Gastrocnemius medialis (tissue), 4 donors: ENCODE results near the gene NPTXR. TPM values are rescaled to one million over a fixed set of nuclear protein-coding genes. Genes with fewer than 3 reads are reported as not detected.

Source experiments
- ATAC-seq, 2 donors: fragments of 150-250 bp; one replicate each; pipeline ENCODE4 v1.9.1; 2016
- DNase-seq, 2 donors: peaks; one replicate each; pipeline ENCODE4 v3.0.0-alpha.2; 2019
- H3K27ac ChIP-seq, 4 donors: fragments of 200-600 bp; sonication (generic); 1 replicate in 1 of 4; 2 replicates in 3 of 4; pipeline ENCODE4 v1.5.1; 2016 to 2018; ENCODE audit warnings: mild to moderate bottlenecking in 2 of 4, moderate library complexity in 1 of 4
- H3K27me3 ChIP-seq, 3 donors: fragments of 200-600 bp; sonication (generic) in 2 of 3; 1 replicate in 1 of 3; 2 replicates in 2 of 3; pipeline versions ENCODE4 v1.5.1 to v1.6.0; 2016 to 2019; ENCODE audit warnings: mild to moderate bottlenecking in 1 of 3, moderate library complexity in 1 of 3
- H3K36me3 ChIP-seq, 2 donors: fragments of 200-600 bp; sonication (generic) in 1 of 2; one replicate each; pipeline ENCODE4 v1.5.1; 2017 to 2018
- H3K4me1 ChIP-seq, 2 donors: fragments of 200-600 bp; sonication (generic) in 1 of 2; one replicate each; pipeline ENCODE4 v1.5.1; 2016 to 2017; ENCODE audit warnings: mild to moderate bottlenecking in 2 of 2
- H3K4me3 ChIP-seq, 4 donors: fragments of 200-600 bp; sonication (generic) in 3 of 4; 1 replicate in 1 of 4; 2 replicates in 3 of 4; pipeline ENCODE4 v1.5.1; 2016 to 2019; ENCODE audit warnings: mild to moderate bottlenecking in 2 of 4
- H3K9me3 ChIP-seq, 3 donors: fragments of 200-600 bp; sonication (generic) in 2 of 3; 1 replicate in 1 of 3; 2 replicates in 2 of 3; pipeline ENCODE4 v1.5.1; 2016 to 2019
- POLR2A ChIP-seq, 2 donors: fragments of 450-650 bp; IDR thresholded peaks; one replicate each; pipeline ENCODE4 v1.6.1; 2017; ENCODE audit warnings: antibody characterized with exemption in 2 of 2, mild to moderate bottlenecking in 2 of 2, moderate library complexity in 2 of 2
- in situ Hi-C, 4 donors: fragments of 200-750 bp; cut with MboI; loops; one replicate each; pipeline versions ENCODE4 v1.15.0 to v1.8.0; 2017; ENCODE audit warnings: low sequenced_read_pairs in 4 of 4
- intact Hi-C: fragments of 100-400 bp; cut with DNase I; formaldehyde crosslinking; loops from one replicate; pipeline ENCODE4 v1.15.1; 2023; ENCODE audit warnings: low total_unique reads
- total RNA-seq, 4 donors: library from RNA; depleted of rRNA; stranded (reverse); fragments of >200 nt; gene quantifications; one replicate each; pipeline versions ENCODE4 v1.1.0 to v1.2.3, GENCODE V29; 2016
- TF ChIP-seq, protein P1 (sequence below), 5 experiments: fragments of 450-650 bp in 3 of 5; fragments of 200-600 bp in 2 of 5; sonication (generic) in 2 of 5; IDR thresholded peaks in 4 of 5; conservative IDR thresholded peaks in 1 of 5; 1 replicate in 4 of 5; 2 replicates in 1 of 5; pipeline ENCODE4 v1.5.1; 2016 to 2019; ENCODE audit warnings: antibody characterized with exemption in 5 of 5, mild to moderate bottlenecking in 3 of 5, moderate library complexity in 3 of 5

NPTXR gene
- total RNA-seq, 4 donors from 2014 or later = 0.25 to 5.0 (median 0.73) TPM

DNA sequence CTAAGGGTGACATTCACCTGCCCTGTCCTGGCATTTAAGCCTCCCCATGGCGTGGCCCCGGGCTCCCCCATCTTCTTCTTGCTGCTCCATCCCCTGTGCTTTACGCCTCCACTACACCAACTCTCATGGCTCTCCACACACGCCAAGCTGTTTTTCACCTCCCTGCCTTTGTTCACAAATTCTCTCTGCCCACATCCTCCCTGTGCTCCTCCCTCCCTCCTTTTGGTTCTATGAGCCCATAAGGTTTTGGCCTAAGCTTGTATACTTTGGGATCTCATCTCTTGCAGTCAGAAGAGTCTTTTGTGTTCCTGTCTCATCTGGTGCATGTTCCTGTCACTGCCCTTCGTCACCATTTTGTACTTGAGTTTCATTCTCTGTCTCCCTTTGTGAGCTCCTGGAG, 45.3 kb downstream of the NPTXR start:
- DNase-seq = no peak
- peaks cover 7 to 23% (median 12%) of the 10 kb centered on the region in 3 donors for H3K27me3 ChIP-seq
- H3K27ac ChIP-seq = no peak overlapping the region
- peaks cover 4 to 12% of the 10 kb centered on the region in 2 donors for H3K4me1 ChIP-seq
- in situ Hi-C loops = no loop called here
- intact Hi-C loops = no loop called here
- no peaks in the 10 kb centered on the region for H3K36me3 ChIP-seq
- no peaks in the 10 kb centered on the region for H3K9me3 ChIP-seq
- no peak overlapping the region for H3K4me3 ChIP-seq
- no peak for ATAC-seq
- no peak for TF ChIP-seq POLR2A (IDR thresholded peaks at IDR 0.05)

DNA sequence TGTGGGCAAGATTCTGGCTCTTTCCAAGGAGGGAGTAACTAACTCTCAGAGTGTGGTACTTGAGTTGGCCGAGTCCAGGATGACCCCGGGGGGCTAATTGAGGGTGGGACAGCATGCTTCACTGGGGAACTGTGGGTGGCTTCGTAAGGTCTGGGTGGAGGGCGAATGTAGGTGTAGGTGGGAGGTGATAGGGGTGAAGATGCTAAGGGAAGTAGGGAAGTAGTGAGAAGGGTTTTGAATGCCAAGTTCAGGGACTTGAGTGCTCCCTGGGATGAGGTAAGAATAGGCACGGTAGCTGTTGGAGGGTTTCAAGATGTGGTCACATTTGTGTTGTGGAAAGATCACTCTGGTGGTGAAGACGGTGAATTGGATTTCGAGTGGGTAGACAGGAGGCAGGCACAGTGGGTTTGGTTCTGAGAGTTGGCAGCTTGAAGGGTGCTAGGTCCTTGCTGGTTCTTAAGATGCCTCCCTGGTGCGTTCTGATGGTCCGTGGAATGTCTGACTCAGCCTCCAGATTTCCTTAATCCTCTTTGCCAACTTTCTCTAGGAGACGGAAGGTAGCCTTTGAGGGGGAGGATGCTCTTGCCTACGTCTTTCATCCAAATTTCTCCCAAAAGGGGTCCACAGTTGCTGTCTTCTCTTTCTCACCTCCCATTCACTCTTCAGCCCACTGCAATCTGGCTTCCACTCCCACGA, 47.4 kb downstream of the NPTXR start:
- H3K27me3 ChIP-seq = peaks cover 3 to 19% (median 4%) of the 10 kb centered on the region in 3 donors
- intact Hi-C loops (no loop called here), in situ Hi-C loops (no loop called here)
- H3K36me3 ChIP-seq = no peaks in the 10 kb centered on the region
- TF ChIP-seq POLR2A (IDR thresholded peaks at IDR 0.05) = no peak
- TF ChIP-seq, protein P1, sequence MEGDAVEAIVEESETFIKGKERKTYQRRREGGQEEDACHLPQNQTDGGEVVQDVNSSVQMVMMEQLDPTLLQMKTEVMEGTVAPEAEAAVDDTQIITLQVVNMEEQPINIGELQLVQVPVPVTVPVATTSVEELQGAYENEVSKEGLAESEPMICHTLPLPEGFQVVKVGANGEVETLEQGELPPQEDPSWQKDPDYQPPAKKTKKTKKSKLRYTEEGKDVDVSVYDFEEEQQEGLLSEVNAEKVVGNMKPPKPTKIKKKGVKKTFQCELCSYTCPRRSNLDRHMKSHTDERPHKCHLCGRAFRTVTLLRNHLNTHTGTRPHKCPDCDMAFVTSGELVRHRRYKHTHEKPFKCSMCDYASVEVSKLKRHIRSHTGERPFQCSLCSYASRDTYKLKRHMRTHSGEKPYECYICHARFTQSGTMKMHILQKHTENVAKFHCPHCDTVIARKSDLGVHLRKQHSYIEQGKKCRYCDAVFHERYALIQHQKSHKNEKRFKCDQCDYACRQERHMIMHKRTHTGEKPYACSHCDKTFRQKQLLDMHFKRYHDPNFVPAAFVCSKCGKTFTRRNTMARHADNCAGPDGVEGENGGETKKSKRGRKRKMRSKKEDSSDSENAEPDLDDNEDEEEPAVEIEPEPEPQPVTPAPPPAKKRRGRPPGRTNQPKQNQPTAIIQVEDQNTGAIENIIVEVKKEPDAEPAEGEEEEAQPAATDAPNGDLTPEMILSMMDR (IDR thresholded peaks at IDR 0.05 in 4 of 5, conservative IDR thresholded peaks at IDR 0.05 in 1 of 5) = no peak
- no peaks in the 10 kb centered on the region for H3K9me3 ChIP-seq
- no peak overlapping the region for H3K4me3 ChIP-seq
- DNase-seq (no peak), ATAC-seq (no peak)
- H3K4me1 ChIP-seq = peaks cover 10 to 11% of the 10 kb centered on the region in 2 donors
- no peak overlapping the region for H3K27ac ChIP-seq

DNA sequence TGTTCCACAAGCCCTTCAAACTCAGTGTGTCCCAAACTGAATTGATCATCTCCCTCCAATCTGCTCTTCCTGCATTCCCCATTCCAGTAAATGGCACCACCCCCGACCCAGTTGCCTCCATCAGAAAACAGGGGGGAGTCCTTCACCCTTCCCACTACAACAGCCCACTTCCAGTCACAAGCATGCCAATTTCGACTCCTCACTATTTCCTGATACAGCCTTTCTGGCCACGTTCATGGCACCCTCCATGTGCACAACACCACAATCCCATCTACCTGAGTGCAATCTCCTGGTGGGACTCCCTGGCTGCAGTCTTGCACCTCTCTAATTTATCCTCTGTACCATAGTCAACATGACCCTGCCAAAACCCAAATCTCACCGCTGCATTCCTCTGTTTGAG, 48.3 kb downstream of the NPTXR start:
- ATAC-seq (no peak), DNase-seq (no peak)
- TF ChIP-seq, protein P1 (IDR thresholded peaks at IDR 0.05 in 4 of 5, conservative IDR thresholded peaks at IDR 0.05 in 1 of 5) = no peak
- TF ChIP-seq POLR2A (IDR thresholded peaks at IDR 0.05) = no peak
- intact Hi-C loops = no loop called here
- in situ Hi-C loops = no loop called here
- Histone ChIP-seq H3K4me3 (no peak overlapping the region), H3K36me3 (peaks cover 0 to 4% of the 10 kb centered on the region in 2 donors), H3K9me3 (no peaks in the 10 kb centered on the region), H3K27ac (no peak overlapping the region), H3K4me1 (peaks cover 10 to 11% of the 10 kb centered on the region in 2 donors), H3K27me3 (peaks cover 0 to 18% (median 0%) of the 10 kb centered on the region in 3 donors)

- intact Hi-C loops = no loop called here
Observed at GRCh38 chr22:38793721-38794466, 49.9 kb downstream of the NPTXR start, which contains the start of gene DNAL4. DNAL4 (minus strand) TSS chr22:38794143; CDS start chr22:38782731, 11,412 bp downstream.

More at GRCh38 chr22:38793721-38794466, 49.9 kb downstream of the NPTXR start, which contains the start of gene DNAL4:
- Histone ChIP-seq H3K36me3 (peaks cover 0 to 4% of the 10 kb centered on the region in 2 donors), H3K27me3 (peaks cover 0 to 4% (median 0%) of the 10 kb centered on the region in 3 donors), H3K27ac (peak within 1 kb of the TSS; percentile 50 to 83 (median 80)), H3K4me3 (peak within 1 kb of the TSS; percentile 78 to 83 (median 79)), H3K9me3 (no peaks in the 10 kb centered on the region), H3K4me1 (peaks cover 11 to 19% of the 10 kb centered on the region in 2 donors)
- ATAC-seq = peak; percentile 100
- TF ChIP-seq, protein P1 (IDR thresholded peaks at IDR 0.05 in 4 of 5, conservative IDR thresholded peaks at IDR 0.05 in 1 of 5) = no peak
- peak; percentile 66 to 76 for TF ChIP-seq POLR2A (IDR thresholded peaks at IDR 0.05)
- in situ Hi-C loops = no loop called here
- peak; percentile 95 to 98 for DNase-seq
